NCI-H2171 treated with DMSO at 0.1 percent for 48 hours (cell line): ENCODE measurements around the gene C16orf89.
"Not testable (repeated sequence)": the region's sequence is repeated elsewhere in the genome, so short reads cannot be mapped to it uniquely, and the experiment has no call there.

Experiments used
- DNase-seq: peaks from one replicate; lab custom pipeline; 2025; lab: John Stamatoyannopoulos, UW

Gene C16orf89, protein sequence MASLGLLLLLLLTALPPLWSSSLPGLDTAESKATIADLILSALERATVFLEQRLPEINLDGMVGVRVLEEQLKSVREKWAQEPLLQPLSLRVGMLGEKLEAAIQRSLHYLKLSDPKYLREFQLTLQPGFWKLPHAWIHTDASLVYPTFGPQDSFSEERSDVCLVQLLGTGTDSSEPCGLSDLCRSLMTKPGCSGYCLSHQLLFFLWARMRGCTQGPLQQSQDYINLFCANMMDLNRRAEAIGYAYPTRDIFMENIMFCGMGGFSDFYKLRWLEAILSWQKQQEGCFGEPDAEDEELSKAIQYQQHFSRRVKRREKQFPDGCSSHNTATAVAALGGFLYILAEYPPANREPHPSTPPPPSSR

GRCh38 chr16:5065813-5066212 is at the start of gene C16orf89:
C16orf89 (minus strand) TSS chr16:5065956; CDS start chr16:5065908, 48 bp downstream.
- no peak for DNase-seq

GRCh38 chr16:5110933-5111332 is 45.2 kb upstream of the C16orf89 start:
- not testable (repeated sequence) for DNase-seq

DNA sequence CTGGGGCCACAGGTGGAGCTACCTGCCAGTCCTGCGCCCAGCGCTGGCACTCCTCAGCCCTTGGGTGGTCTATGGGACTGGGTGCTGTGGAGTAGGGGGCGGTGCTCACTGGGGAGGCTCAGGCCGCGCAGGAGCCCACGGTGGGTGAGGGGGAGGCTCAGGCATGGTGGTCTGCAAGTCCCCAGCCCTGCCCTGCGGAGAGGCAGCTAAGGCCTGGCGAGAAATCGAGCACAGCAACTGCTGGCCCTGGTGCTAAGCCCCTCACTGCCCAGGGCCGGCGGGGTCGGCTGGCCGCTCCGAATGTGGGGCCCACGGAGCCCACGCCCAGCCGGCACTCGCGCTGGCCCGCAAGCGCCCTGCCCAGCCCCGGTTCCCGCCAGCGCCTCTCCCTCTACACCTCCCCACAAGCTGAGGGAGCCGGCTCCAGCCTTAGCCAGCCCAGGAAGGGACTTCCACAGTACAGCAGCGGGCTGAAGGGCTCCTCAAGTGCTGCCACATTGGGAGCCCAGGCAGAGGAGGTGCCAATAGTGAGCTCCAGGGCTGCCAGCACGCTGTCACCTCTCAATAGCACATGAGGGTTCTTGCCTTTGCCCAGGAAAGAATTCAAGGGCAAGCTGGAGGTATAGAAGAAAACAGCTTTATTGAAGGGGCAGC is 42.9 kb upstream of the C16orf89 start:
- no peak for DNase-seq

- not testable (repeated sequence) for DNase-seq
These were observed 39.3 kb upstream of the C16orf89 start for GRCh38 chr16:5105039-5105438.

DNA sequence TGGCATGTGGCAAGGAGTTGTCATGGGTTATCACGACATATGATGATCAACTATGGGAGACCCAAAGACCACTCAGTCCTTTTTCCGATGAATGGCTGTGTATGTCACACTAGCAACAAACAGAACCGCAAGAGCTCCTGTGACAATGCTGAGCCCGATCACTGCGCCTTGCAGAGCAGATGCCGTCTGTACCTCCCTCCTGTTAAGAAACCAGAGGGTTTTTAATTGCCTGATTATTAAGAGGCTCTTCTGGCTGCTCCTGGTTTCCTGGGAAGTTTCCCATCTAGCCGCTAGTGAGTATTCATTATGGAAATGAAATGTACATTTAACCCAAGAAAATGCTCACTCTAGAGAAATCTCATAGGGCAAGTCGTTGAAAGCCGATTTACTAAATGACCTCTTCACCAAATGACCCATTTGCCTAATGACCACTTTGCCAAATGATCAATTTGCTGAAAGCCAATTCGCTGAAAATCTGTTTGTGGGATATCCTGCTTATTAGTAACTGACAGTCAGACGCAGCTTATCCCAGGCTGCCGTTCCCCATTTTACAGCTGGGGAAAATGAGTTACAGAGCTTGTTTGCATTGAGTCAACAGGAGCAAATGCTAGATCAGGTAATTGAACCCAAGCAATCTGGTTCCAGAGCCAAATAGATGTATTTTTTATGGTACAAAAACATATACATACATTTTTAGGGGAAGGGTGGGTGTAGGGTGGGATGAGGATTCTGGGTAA is 37.7 kb upstream of the C16orf89 start:
- peak; percentile 4 for DNase-seq

GRCh38 chr16:5099174-5099573 is 33.4 kb upstream of the C16orf89 start:
- DNase-seq: not testable (repeated sequence)

- DNase-seq: peak; percentile 57
These were observed 32.7 kb upstream of the C16orf89 start for GRCh38 chr16:5098221-5099159.

- DNase-seq: peak; percentile 100
These were observed 31.9 kb upstream of the C16orf89 start, which contains the start of gene EEF2KMT for GRCh38 chr16:5097470-5098220. EEF2KMT (minus strand) TSS chr16:5097795; CDS start chr16:5097739, 56 bp downstream.

DNA sequence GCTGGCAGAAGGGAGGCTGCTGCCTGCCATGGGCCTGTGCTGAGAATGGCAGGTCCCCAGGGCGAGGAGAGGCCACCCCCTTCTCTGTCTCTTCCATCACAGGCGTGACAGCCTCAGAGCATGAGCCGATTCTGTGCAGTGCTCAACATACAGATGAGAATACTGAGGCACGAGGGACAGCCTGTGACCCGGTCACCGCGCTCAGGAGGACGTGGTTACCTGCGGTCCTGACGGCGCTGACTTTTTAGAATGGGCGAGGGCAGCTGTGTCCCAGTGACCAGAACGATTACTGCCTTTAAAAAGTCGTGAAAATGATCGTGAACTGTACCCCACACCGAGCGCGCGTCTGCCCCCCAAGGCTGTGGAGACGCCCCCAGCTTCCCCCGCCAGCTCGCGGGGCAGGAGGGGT is 31.3 kb upstream of the C16orf89 start:
- DNase-seq: peak; percentile 51

- DNase-seq: not testable (repeated sequence)
These were observed 30.8 kb upstream of the C16orf89 start for GRCh38 chr16:5096437-5097060.

GRCh38 chr16:5095145-5095830 is 29.5 kb upstream of the C16orf89 start:
- DNase-seq: peak; percentile 25

DNA sequence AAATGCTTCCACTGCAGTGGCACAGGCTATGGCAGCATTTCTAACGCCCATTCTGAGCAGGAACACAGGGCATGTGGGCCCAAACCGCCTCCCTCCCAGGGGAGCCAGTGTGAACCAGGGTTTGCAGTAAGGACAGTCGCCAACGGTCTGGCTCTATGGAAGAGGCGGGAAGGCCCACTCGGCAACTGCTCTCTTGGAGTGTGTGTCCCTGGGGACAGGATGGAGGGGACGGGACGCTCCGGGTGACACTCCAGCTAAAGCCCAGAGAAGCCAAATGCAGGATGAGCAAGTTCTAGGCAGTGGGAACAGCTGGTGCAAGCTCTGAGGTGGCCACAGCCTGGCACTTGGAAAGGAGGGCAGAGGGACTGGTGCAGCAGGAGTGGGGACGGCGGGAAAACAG is 28.0 kb upstream of the C16orf89 start:
- DNase-seq: peak; percentile 30

GRCh38 chr16:5093081-5093480 is 27.3 kb upstream of the C16orf89 start:
- DNase-seq: peak; percentile 15

- not testable (repeated sequence) for DNase-seq
These were observed 24.8 kb upstream of the C16orf89 start for GRCh38 chr16:5090592-5090991.

GRCh38 chr16:5089911-5090555 is 24.3 kb upstream of the C16orf89 start:
- not testable (repeated sequence) for DNase-seq

DNA sequence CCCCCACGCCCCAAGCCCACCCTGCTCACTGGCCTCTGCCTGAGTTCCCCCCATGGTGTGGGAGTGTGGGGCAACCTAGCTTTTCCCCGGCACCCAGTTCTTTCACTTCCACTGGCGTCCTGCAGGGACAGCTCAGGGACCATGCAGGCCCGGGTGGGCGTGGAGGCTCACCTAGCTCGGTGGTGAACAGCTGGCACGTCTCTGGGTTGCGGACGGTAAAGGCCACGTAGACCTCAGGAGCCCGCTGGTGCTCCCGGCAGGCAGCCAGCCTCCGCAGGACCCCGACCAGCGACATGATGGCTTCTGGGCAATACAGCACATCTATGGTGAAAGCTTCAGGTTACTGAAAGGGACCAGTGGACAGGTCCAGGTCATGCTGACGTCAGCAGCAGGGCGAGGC is 23.2 kb upstream of the C16orf89 start:
- DNase-seq: not testable (repeated sequence)

GRCh38 chr16:5088086-5088790 is 22.5 kb upstream of the C16orf89 start:
- not testable (repeated sequence) for DNase-seq

- not testable (repeated sequence) for DNase-seq
These were observed 20.0 kb upstream of the C16orf89 start for GRCh38 chr16:5085716-5086115.
